Measurements from ENCODE around the gene BCKDHA.

The BCKDHA gene

DNA sequence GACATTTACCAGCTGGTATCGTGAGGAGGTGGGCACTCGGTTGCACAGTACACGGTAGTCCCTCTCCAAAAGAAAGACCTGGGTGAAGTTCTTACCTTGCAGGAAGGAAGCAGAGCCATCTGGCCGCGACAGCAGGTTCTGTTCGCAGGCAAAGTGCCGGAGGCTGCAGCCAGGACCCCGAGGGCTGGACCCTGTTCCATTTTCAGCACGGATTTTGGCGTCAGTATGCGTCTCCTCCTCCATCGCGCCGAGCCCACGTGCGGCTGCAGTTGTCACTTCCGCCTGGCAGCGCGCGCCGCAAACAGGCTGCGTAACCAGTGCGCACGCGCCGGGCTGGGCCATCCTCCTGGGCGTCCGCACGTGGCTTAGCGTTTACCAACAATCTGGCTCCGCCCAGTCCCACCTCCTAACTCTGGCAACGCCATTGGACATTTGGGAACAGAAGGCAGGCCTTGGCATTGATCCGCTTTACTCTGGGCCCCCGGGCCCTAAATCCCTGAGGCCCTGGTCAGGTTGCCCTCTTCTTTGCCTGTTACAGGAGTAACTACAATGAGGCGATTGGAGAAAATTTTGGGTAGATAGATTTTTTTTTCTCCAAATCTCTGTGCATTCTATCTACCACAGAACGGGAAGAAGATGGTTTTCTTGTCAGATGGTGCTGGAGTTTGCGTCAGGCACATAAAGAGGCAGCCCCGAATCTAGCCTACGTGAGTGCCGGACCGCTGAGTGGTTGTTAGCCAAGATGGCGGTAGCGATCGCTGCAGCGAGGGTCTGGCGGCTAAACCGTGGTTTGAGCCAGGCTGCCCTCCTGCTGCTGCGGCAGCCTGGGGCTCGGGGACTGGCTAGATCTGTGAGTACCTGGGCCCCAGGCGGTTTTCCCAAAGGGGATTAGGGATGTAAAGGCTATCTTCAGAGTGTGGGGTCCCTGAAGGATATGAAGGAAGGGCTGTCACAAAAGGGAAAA is at the start of gene BCKDHA, which contains the start of gene EXOSC5:
Gene BCKDHA, plus strand, starts transcription at position 733 of the 964 bp plus-strand sequence. Its CDS starts 10 bp downstream, at position 743.
Gene EXOSC5, minus strand, starts transcription at position 274 of the 964 bp plus-strand sequence. Its CDS starts 31 bp downstream, at position 243.
- H3K36me3 Mint-ChIP-seq, result peaks cover 5% of the 10 kb centered on the region
- peak within 1 kb of the TSS; percentile 99 for H3K27ac Mint-ChIP-seq
- H3K4me3 Mint-ChIP-seq, result peak within 1 kb of the TSS; percentile 99
- H3K27me3 Mint-ChIP-seq, result no peaks in the 10 kb centered on the region
- peaks cover 48% of the 10 kb centered on the region for H3K4me1 Mint-ChIP-seq
- H3K9me3 Mint-ChIP-seq, result no peaks in the 10 kb centered on the region

DNA sequence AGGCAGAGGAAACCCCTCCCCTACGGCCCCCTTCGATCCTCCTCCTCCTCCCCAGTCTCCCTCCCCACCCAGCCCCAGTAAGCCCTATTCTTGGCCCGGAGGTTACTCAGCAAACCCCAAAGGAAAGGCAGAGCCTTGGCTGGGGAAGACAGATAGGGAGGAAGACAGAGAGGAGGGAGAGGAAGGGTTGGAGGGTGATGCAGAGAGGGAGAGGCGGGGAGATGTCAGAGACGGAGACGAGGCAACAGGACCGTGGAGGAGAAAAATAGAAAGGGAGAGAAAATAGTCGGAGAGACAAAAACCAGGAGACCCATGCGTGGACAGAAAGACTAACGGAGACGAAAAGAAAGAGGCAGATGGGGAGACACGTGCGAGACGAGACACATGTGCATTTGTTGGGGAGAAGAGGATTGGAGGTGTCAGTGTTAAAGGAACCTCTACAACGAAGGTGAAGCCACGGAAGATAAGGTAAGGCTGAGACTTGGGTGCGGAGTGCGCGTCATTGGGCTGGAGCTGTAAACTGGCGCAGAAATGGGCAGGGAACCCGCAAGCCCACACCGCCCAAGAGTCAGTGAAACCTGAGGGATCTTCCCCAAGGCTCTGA is 46.8 kb upstream of the BCKDHA start:
- Mint-ChIP-seq H3K9me3 (no peaks in the 10 kb centered on the region), H3K4me3 (peak overlapping the region; percentile 95), H3K4me1 (peaks cover 48% of the 10 kb centered on the region), H3K27ac (peak overlapping the region; percentile 80), H3K27me3 (no peaks in the 10 kb centered on the region), H3K36me3 (peaks cover 6% of the 10 kb centered on the region)

DNA sequence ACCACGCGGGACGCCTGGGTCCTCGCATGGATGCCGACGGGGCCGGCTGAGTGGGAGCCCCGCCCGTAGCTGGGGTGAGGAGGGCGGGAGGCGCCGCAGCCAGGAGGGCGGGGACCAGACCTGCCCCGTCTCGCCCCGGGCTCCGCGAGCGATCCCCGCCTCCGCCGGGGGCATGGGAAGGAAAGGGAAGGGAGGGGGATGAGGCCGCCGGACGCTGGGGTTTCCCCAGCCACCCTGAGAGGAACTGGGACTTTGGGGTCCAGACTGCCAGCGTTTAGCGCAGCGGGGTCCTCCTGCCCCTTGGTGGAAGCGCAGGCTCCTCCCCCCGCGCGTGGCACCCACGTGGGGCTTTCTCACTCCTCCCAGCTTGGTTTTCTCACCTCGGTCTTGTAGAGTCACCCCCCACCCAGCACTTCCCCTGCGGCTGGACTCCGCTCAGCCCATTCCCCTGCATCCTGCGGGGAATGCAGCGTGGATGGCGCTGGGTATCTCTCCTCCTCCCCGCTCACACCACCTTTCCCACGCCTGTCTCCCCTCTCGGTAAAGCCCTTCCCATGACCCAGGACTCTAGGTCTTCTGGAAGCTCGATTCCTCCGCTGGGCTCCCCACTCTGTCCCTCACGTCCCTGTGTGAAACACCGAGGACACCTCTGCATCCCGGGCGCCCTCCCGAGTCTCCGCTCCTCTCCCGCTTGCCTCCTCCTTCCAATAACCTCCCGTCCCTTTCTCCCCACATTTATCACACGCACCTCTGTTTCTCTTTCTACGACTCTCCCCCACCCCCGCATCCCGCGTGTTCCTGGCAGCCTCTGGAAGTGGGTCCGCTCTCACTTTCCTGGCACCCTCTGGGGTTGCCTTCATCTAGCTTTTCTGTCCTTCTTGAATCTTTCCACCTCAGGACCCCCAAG is 46.0 kb upstream of the BCKDHA start:
- Mint-ChIP-seq H3K4me1 (peaks cover 51% of the 10 kb centered on the region), H3K36me3 (peaks cover 6% of the 10 kb centered on the region)

DNA sequence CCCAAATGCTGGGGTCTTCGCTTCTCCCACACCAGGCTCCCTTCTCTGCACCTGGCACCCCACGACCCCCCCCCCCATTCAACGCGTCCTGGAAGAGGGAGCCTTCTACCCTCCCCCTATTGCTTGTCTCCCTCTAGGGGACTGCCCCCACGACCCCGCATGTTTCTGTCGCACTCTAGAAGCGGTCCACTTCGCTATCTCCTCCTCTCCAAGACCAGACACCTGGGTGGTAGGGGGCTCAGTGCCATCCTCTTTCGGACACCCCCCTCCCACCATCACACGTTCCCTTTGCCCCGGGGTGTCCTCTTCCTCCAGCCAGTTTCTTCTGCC is 45.4 kb upstream of the BCKDHA start:
- no peaks in the 10 kb centered on the region for H3K27me3 Mint-ChIP-seq
- H3K4me3 Mint-ChIP-seq, result peak overlapping the region; percentile 95
- no peaks in the 10 kb centered on the region for H3K9me3 Mint-ChIP-seq
- peaks cover 6% of the 10 kb centered on the region for H3K36me3 Mint-ChIP-seq
- peaks cover 54% of the 10 kb centered on the region for H3K4me1 Mint-ChIP-seq
- peak overlapping the region; percentile 97 for H3K27ac Mint-ChIP-seq

More for the DNA sequence above, 46.0 kb upstream of the BCKDHA start:
- Mint-ChIP-seq H3K27me3 (no peaks in the 10 kb centered on the region), H3K9me3 (no peaks in the 10 kb centered on the region), H3K27ac (peak overlapping the region; percentile 97), H3K4me3 (peak overlapping the region; percentile 95)

DNA sequence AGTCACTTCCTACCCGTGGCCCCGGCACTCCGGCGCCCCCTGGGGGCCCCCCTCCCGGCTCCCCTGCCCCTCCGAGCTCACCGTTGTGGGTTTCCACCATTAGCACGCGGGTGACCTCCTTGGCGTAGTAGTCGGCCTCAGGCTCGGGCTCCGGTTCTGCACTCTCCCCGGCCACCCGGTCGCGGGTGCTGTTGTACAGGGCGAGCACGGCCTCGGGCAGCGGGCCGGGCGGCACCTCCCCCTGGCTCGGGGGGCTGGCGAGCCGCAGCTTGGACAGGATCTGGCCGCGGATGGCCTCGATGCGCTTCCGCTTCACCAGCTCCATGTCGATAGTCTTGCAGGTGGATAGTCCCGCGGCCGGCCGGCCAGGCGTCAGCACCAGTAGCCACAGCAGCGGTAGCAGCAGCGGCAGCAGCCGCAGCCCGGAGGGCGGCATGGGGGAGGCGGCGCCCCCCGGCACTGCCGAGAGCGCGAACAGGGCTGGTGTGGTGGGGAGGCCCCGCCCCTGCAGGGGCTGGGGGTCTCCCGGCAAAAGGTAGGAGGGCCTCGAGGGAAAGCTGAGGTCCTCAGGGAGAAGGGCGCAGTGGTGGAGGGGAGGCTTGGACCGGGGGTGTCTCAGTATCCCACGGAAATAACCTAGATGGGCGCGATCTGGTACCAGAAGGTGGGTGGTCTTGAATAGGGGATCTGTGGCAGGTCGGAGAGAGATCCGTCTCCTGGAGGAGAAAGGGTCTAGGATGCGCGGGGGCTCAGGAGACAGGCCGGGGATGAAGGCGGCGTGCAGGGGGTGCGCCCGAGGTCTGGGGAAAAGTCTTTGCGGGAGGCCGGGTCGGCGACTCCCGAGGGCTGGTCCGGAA is 44.8 kb upstream of the BCKDHA start:
- H3K4me1 Mint-ChIP-seq, result peaks cover 60% of the 10 kb centered on the region
- no peaks in the 10 kb centered on the region for H3K9me3 Mint-ChIP-seq
- no peaks in the 10 kb centered on the region for H3K27me3 Mint-ChIP-seq
- H3K36me3 Mint-ChIP-seq, result peaks cover 6% of the 10 kb centered on the region
- peak overlapping the region; percentile 95 for H3K4me3 Mint-ChIP-seq
- peak overlapping the region; percentile 97 for H3K27ac Mint-ChIP-seq

DNA sequence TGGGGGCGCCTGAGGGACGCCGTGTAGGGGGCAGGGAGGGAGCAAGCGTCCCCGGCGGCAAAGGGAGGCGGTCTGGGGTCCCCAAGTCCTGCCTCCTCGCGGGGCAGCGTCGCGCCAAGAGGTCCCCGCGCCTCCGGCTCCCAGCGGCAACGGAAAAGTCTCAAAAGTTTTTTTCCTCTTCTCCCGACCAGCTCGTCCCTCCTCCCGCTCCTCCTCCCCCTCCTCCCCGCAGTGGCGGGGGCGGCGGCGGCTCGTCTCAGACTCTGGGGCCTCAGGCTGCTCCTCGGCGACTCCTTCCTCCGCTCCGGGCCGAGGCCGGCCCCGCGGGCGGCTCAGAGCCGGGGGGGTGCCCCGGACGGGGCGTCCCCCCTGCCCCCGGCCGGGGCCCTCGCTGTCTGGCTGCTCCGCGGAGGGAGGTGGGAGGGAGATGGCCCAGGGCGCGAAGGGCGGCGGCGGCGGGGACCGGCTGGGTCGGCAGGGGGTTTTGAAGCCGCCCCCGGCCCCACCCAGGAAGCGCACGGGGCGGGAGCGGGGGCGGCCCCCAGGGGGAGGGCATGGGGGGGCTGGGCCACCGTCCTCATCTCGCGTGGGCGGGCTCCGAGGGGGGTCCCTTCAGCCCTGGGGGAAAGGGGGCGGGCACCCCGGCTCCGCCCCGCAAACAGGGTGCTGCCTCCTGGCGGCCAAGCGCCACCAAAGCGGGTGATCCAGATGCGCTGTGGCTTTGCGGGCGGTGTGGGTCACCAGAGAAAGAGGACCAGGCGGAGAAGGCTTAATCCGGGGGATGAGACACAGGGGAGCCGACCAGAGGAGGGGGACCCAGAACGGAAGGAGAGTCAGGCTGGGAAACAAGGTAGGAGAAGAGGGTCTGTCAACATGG is 43.9 kb upstream of the BCKDHA start, which contains the start of gene TGFB1:
Gene TGFB1, minus strand, starts transcription at position 457 of the 877 bp plus-strand sequence. CDS start 878 bp downstream, outside the sequence.
- H3K27ac Mint-ChIP-seq, result peak within 1 kb of the TSS; percentile 88
- peaks cover 3% of the 10 kb centered on the region for H3K36me3 Mint-ChIP-seq

DNA sequence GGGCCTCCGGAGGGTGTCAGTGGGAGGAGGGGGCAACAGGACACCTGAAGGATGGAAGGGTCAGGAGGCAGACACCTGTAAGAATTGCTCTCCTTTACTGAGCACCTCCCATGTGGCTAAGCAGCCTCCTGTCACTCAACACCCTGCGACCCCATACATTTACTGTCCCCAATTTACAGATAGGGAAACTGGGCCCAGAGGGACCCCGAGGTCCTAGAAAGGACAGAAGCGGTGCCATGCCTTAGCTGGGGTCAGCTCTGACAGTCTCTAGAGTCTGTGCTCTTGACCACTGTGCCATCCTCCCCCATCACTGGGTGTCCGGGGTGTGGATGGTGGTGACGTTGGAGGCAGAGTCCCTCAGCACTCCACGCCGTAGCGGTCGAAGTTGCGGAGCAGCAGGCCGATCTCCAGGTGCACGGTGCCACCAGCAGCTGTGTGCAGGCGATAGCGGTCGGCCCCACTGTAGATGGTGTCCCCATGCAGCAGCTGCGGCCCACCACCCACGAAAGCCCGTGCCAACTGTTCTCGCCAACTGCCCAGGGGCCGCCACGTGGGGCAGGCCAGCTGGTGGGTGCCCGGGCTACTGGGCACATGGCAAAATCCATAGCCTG is 43.2 kb upstream of the BCKDHA start:
- Mint-ChIP-seq H3K4me1 (peaks cover 56% of the 10 kb centered on the region), H3K36me3 (no peaks in the 10 kb centered on the region), H3K9me3 (no peaks in the 10 kb centered on the region), H3K27me3 (no peaks in the 10 kb centered on the region), H3K27ac (peak overlapping the region; percentile 88), H3K4me3 (peak overlapping the region; percentile 91)

More for the DNA sequence above, 43.9 kb upstream of the BCKDHA start, which contains the start of gene TGFB1:
- no peaks in the 10 kb centered on the region for H3K27me3 Mint-ChIP-seq
- H3K9me3 Mint-ChIP-seq, result no peaks in the 10 kb centered on the region
- peaks cover 63% of the 10 kb centered on the region for H3K4me1 Mint-ChIP-seq
- peak within 1 kb of the TSS; percentile 95 for H3K4me3 Mint-ChIP-seq

DNA sequence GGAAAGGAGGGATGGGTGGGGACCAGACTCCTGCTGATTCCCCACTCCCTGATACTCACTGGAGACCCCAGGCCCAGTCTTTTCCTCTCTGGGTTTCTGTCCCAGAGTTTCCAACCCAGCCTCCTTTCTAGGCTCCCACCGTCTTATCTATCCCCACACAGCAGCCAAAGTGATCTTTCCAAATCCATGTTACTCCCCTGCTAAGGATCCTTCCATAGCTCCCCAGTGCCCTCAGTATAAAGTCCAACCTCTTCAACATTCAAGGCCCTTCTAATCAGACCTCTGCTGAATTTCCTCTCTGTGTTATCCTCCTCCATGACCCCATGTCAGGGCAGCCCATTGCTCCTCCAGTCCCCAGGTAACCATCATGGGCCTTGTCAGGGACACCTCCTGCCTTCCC is 42.6 kb upstream of the BCKDHA start:
- Mint-ChIP-seq H3K9me3 (no peaks in the 10 kb centered on the region), H3K4me3 (peak overlapping the region; percentile 65), H3K36me3 (no peaks in the 10 kb centered on the region), H3K27me3 (no peaks in the 10 kb centered on the region), H3K4me1 (peaks cover 54% of the 10 kb centered on the region), H3K27ac (peak overlapping the region; percentile 69)

DNA sequence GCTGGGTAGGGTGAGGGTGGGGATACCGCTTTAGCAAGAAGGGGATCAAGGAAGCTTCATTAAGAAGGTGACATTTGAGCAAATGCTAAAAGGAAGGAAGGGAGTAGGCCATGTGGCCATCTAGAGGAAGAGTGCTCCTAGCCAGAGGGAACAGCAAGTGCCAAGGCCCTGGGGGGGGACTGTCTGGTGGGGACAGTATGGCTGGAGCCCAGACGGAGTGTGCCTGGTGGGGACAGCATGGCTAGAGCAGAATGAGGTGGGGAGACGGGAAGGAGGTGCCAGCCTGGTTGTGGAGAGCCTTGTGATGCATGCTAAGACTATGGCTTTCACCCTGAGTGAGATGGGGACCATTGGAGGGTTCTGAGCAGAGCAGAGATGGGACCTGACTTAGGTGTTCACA is 41.8 kb upstream of the BCKDHA start:
- Mint-ChIP-seq H3K4me1 (peaks cover 53% of the 10 kb centered on the region), H3K4me3 (peak overlapping the region; percentile 75), H3K27ac (peak overlapping the region; percentile 93)

DNA sequence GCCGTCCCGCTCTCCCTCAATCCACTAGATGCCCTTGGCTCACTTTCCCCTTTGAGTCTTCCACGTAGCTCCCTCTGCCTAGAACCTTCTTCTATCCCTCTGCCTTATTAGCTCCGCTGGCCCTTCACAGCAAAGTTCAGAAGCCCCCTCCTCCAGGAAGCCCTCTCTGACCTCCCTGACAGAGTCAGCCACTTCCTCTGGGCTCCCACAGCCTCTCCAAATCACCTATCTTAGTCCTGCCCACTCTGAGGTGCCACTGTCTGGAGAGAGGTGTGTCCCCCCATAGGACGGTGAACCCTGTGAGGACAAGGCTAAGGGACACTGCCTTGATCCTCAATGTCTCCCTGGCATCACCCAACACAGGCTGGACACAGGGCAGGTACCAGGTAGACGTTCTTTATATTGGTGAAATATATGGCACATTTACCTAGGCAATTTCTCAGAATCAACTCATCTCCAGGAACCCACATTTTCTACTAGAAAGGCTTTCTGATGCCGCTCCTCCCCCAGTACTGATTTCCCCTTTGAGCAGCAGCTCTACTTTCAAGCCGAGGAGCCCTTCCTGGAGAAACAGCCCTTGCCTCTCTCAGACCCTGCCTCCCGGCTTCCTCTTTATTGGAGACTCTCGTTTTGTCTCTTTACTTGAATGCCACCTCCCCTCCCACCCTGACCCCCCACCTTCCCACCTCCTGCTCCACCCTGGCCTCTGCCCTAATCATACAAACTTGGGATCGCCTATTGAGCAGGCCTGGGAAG is 40.5 kb upstream of the BCKDHA start:
- Mint-ChIP-seq H3K4me3 (peak overlapping the region; percentile 83), H3K36me3 (no peaks in the 10 kb centered on the region), H3K4me1 (peaks cover 50% of the 10 kb centered on the region), H3K27ac (peak overlapping the region; percentile 93), H3K27me3 (no peaks in the 10 kb centered on the region), H3K9me3 (no peaks in the 10 kb centered on the region)

More for the DNA sequence above, 41.8 kb upstream of the BCKDHA start:
- Mint-ChIP-seq H3K9me3 (no peaks in the 10 kb centered on the region), H3K27me3 (no peaks in the 10 kb centered on the region), H3K36me3 (no peaks in the 10 kb centered on the region)

DNA sequence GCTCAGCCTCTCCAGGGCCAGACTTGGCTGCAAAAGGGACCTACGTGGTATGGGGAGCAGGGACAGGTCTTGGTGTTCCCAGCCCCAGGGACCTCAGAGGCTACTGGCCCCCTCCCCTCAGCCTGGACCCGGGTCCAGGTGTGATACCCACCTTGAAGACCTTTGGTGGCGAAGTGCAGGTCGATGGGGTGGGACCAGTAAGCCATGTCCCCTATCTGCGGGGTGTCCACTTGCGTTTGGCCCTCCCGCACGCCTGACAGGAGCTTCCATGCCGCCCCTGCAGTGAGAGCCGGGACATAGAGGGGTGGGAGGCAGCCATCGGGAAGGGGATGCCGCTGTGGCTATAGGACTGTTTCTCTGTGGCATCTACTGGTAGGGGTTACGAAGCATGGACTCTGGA is 39.9 kb upstream of the BCKDHA start:
- Mint-ChIP-seq H3K4me1 (peaks cover 55% of the 10 kb centered on the region), H3K36me3 (no peaks in the 10 kb centered on the region), H3K9me3 (no peaks in the 10 kb centered on the region)

DNA sequence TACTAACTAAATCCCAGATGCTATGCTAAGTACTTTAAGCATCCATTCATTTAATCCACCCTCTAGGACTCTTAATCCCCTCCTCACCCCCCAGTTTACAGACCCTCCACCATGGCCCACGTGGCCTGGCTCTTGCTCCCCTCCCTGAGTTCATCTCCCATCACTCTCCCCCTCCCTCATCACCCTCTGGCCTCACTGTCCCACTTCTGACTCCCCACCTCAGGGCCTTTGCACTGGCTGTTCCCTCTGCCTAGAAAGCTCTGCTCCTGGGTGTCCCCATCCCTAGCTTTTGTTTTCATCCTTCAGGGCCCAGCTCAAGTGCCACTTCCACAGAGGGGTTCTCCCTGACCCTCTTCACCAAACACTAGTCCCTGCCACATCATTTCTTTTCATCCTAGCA is 37.9 kb upstream of the BCKDHA start:
- Mint-ChIP-seq H3K36me3 (no peaks in the 10 kb centered on the region), H3K9me3 (no peaks in the 10 kb centered on the region), H3K4me3 (no peak overlapping the region), H3K27ac (peak overlapping the region; percentile 65), H3K27me3 (no peaks in the 10 kb centered on the region), H3K4me1 (peaks cover 67% of the 10 kb centered on the region)

More for the DNA sequence above, 39.9 kb upstream of the BCKDHA start:
- H3K27me3 Mint-ChIP-seq, result no peaks in the 10 kb centered on the region
- peak overlapping the region; percentile 47 for H3K4me3 Mint-ChIP-seq
- H3K27ac Mint-ChIP-seq, result peak overlapping the region; percentile 70
